Measurements from ENCODE around the gene MAFG.

Gene MAFG

DNA sequence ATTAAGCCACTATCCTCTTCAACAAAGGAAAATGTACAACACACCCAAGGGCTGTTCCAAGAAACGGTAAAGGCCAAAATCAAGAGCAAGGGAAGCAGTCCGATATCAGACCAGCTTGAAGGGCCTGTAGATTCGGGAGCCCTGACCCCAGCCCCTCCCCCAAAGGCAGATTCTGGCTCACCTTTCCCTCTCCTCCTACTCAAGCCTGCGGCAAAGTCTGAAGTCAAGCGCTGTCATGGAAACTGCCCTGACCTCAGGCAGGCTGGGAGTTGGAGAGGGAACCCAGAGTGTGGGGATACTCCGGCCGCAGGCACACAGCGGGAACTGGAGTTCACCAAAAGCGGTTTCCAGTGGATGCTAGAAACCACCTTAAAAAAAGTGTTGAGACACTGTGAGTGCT, 37.9 kb downstream of the MAFG start:
- no peak for DNase-seq

DNA sequence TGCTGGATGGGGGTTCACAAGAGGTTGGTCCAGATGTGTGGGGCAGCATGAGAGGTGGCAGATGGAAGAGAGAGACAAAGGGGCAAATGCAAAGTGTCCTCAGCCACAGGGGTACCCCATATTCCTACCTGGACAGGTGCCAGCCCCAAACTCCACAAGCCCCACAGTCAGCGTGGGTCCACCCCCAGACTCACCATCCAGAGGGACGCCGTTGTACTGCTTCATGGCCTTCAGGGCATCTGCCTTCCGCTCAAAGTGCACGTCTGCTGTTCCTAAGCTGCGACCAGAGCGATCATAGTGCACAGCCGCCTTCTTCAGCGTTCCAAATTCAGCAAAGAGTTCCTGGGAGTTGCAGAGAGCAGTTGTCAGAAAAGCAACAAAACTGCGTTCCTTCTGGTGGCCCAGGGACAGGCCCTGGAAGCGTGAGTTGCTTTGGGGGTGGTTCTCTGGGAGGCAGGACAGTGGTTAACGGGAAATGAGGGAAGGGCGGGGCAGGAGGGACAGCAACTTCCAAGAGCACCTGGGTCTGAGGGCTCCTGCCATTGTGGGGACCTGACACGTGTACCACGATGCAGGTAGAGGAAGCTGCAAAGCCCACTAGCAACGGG, 38.4 kb downstream of the MAFG start:
- peak; percentile 43 for DNase-seq

DNA sequence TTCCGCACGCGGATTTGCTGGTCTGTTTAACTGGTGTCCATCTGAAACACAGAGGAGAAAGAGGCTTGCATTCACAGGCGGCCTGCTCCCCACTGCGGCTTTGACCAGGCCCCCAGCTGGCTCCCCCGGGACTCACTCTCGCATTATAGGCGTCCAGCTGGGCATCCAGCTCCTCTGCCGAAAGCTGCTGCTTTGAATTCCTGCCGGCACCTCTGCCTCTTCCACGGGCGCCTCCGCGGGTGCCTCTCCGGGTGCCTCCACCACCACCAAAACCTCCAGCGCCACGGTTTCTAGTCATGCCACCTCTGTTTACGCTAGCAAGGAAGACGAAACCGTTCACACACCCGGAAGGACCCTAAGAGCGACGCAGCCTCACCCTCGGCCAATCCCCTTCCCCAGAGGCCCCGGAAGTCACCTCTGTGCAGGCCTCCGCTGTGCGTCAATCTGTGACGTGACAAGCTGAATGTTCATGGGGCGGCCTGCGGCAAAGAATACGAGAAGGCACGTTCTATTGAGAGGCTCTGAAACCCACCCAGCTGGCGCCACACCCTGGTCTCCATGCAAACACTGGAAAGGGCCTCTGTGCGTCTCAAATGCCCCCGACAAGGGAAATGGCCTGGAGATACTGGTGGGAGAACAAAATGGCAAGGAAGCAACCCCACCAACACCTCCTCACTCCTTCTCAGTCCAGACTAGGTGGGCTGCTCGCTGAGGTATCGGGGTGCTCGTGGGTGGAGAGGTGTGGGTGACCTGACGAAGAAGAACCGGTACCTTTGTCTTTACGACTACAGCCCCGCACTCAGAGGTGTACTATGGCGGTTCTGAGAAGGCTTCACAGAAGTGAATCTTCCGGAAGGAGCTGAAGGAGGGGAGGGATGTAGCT, 39.2 kb downstream of the MAFG start:
- DNase-seq: peak; percentile 34

DNA sequence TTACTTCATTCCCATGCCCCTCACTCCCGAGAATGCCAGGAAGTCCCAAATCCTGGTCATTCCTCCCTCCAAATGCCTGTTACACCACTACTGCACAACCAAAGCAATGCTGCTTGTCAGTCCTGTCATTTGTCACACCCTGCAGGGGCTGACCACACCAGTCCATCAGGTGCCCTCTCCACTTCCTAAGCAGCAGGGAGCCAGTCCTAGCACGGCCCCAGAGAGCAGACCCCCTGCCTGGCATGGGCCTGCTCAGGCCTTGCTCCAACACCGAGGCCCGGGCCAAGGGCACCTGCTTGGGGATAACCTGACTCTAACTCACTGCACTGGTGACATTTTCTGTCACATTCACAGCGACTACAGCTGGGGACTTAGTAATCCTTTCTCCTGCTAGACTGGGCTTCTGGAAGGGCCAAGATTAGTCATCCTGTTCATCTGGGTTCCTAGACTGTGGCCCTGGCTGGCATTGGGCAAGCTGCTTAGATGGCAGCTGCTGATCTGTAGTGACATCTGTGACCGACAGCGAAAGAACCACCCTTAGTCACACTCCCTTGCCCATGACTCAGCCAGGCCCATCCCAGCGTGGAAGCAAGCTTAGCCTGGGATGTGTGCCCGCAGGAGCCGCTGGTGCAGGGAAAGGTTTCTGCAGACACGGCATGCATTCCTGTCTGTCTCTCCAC, 41.5 kb downstream of the MAFG start:
- DNase-seq: no peak

DNA sequence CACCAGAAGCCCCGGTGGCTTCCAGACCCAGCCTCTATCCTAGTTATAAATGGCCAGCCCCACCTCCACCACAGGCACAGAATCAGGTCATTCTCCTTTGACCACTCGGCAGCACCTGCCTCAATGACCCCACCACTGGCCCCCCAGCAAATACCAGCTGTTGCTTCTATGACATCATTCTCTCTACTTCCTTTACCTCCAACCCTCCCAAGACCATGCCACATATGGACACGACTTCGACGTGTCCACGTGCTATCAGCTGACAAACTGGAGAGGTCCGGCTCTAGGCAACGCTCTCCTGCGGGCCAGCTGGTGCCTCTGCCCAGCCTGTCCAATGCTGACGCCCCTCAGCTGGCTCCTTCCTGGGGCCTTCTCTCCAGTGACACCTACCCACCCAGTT, 42.1 kb downstream of the MAFG start:
- no peak for DNase-seq

DNA sequence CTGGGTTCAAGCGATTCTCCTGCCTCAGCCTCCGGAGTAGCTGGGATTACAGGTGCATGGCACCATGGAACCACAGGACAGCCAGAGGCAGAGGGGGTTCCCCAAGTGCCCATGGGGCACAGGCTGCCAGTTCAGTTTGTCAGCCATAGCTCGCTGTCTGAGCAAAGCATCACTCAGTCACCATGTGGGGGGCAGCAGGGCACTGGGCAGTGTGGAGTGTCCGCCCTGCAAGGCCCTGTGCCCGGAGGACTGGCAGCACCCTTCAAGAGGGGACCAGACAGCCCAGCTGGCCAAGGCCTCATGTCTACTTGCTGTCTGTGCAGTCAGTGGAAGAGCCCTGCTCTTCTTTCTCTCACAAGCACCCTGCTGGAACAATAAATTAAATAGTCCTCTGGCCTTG, 42.6 kb downstream of the MAFG start:
- no peak for DNase-seq

DNA sequence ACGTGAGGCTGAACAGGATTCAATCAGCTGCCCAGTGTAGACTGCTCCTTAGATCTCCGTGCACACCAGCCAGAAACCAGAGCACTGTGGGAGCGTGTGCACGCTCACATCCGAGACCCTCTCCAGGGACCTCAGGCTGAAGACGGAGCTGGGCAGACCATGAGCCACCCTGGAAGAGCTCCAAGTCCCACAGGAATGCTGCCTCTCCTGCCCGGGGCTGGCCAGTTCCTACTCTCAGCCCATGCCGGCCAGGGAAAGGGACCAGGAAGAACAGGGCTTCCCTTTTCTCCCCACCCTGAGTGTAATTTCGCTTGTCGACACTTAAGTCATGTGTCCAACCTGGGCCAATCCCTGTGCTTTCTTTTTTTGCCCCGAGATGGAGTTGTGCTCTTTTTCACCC, 43.0 kb downstream of the MAFG start:
- DNase-seq: no peak

DNA sequence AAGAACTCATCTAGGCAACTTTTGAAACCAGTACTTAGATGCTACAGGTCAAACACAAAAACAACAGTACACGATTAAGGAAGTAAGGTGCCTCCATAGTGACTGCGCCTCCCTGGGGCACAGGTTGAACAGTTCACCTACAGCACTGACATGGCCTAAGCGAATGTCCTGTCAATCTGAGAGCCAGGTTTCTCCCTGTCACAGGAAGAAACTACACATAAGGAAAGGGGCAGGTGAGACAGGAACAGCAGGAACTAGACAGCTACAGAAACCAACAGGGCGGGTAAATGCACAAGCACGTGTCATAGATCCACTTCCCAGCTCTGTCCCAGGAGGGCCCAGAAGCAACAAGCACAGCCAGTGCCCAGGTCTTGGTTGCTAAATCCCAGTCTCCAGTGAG, 48.4 kb downstream of the MAFG start:
- DNase-seq: no peak

DNA sequence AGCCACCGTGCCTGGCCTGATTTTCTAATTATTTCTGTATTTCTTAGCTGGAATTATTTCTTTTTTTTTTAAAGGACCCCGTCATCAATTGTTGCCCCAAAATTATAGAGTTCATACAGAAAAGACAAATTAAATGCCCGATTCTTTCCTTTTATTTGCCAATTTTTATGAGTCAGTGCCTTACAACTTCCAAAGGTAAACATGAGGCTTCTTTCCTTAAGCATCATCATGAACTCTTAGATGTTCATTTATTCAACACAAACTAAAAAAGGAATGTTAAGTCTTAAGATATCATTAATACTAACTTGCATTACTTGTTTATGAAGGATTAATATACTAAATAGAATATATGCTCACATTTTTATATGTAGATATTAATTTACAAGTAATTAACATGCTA, 49.2 kb downstream of the MAFG start:
- DNase-seq: no peak

DNA sequence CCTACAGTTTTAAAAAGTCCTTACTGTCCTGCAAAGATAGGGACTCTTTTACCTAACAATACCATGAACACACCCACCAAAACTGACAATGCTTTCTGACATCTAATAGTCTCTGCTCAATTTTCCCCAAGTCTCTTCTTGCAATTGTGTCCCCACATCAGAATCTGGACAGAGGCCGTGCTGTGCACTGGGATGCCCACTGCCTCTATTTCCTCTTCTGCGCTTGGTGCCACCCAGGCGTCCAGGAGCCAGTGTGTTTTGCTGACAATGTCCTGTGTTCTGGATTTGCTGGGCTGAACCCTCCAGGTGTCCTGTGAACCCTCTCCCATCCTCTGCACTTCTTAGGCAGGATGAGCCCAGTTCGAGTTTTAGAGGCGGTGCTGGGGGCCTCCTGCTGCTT, 50.0 kb downstream of the MAFG start:
- no peak for DNase-seq

DNA sequence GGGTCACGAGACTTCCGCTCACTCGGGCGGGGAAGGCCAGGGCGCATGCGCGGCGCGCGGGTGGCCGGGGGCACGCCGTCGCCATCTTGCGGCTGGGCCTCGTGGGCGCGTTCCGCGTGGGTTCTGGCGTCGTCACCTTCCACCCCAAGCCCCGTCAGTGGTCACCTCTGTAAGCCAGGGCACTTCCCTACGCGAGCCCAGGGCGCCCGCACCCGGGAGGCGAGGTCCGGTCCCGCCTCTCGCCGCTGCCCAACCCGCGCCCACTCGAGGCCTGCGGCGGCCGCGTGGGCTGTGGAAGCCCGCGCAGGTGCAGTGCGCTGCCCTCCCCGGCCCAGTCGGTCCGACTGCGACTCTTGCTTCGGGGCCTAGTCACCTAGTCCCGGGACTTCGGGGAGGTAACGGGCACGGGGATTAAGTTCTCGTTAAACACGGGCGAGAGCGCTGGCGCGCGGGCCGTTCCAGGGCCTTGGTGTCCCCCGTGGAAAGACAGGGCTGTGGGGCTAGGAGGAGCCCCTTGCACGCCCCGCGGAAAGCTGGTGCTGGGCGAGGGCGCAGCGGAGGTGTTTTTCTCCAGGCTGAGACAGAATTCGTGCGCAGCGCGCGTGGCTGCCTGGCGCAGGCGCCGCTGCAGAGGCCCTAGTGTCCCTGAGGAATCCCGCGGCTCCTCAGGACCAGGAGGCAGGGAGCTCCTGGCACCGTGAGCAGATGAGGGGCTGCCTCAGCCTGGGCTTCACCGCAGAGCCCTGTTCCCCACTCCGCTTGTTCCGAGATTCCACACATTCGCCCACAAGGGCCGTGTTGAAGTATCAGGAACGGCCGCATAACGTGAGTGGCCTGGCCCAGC, 55.9 kb downstream of the MAFG start:
- DNase-seq: peak; percentile 83

DNA sequence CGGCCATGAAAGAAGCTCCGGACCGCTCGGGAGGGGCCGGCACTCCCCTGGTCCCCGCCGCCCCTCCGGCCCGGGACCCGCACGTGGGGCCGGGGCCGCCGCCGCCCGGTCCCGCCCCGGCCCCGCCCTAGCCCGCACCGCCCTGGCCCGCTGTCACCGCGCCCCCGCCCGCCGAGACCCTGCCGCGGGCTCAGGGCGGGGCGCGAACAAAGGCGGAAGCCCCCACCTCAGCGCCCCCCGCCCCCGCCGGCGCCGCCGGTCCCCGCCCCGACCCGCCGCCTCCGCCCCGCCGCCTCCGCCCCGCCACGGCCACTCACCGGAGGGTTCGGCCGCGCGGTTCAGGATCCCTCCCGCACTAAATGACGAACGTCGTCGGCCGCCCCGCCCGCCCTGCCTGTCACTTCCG, 56.6 kb downstream of the MAFG start, which contains the start of gene ARHGDIA:
Gene ARHGDIA, minus strand, starts transcription at position 357 of the 406 bp plus-strand sequence. CDS start 1,407 bp downstream, outside the sequence.
- peak; percentile 92 for DNase-seq

DNA sequence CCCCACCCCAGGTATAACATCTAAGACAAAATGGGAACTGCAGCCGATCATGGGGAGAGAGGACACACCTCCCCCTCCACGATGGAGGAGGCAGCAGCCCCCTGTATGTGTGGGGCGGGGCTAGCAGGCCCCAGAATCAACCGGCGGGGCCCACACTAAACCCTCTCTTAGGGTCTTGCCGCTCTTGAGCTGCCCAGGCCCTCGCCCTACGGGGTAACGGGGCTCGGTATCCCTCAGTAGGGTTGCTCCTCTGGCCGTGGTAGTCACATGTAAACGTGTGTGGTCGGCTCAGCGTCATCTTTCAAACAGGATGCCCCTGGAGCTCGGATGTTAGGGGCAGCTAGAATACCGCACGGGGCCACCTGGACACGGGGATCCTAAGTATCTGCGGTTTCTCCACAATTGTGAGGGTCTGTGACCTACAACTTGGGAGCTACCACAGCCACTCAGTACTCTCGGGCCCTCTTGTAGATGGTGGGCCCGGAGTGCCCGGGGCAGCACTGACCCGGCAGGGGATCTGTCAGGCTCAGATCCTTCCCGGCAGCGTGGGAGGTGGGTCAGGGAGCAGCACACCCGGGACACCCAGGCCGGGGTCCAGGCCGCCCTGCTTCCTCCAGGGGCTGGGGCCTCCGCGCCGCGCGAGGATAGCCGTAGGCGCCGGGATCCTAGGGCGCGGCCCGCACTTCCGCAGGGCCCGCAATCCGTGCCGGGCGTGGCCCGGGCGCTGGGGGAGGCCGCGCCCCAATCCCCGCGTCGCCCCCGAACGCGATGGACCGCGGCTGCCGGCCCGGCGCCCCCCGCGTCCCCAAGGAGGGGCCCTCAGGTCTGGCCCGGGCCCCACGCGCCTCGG, 57.2 kb downstream of the MAFG start:
- DNase-seq: peak; percentile 75

DNA sequence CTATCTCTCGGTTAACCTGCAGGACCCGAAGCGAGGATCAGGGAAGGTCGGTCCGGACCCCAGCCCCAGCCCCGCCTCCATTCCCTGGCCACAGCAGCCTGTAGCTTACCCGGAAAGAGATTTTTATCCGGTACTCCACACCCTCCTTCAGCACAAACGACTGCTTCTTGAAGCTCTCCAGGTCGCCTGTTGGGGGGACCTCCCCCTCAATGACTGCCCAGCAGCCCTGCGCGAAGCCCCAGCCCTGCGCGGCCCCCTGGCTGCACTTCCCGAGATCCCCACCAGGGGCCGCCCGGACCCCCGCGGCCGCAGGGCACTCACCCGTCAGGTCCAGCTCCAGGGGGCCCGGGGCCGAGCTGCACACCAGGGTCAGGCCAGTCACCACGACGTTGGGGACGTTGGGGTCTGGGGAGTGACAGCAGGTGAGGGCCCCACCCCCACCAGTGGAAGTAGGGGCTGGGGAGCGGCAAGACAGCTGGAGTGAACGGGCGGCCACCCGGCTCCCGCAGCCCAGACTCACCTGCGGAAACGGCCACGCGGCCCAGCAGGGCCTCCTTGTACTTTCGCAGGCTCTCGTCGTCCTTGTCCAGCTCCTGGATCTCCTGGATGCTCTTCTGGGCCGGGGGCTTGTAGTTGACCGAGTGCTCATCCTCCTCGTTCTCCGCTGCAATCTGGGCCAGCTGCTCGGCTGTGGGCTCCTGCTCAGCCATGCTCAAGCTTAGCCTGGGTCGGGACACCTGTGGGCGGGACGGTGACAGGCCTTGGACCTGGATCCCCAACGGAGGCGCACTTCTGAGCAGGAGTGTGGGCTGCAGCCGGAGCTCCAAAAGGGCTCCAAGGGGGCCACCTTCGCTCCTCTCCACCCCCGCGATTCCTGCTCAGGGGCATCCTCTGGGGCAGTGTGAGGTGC, 58.1 kb downstream of the MAFG start:
- peak; percentile 87 for DNase-seq

DNA sequence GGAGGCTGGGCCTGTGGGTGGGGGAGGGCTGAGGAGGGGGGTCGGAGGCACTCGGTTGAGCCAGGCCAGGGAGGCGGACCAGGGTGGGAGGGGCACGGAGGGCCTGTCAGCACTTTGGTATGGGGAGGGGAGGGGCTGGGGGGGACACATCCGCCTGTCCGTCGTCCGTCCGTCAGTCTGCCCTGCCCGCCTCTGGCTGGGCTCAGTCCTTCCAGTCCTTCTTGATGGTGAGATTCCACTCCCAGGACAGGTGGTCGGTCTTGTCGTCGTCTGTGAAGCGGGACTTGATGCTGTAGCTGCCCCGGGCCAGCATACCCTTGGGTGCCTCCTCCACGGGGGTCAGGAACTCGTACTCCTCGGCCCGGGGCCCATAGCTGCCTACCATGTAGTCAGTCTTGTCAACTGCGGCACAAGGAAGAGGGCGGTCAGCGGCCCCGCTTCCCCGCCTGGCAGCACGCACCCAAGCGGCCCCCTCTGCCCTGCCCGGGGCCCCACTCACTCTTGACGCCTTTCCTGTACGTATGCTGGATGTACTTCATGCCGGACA, 58.8 kb downstream of the MAFG start:
- peak; percentile 98 for DNase-seq
